ENCODE measurements around the gene CCL28. TPM values are rescaled to one million over a fixed set of nuclear protein-coding genes. Genes with fewer than 3 reads are reported as not detected.
"Not testable (repeated sequence)": the region's sequence is repeated elsewhere in the genome, so short reads cannot be mapped to it uniquely, and the experiment has no call there.

The CCL28 gene
- total and polyA plus RNA-seq, 2 donors (not counting 3 experiments of a cell fraction or from before 2014, with no cell fraction given) = 1.2 to 1.8 TPM

GRCh38 chr5:43461066-43461465 is 48.9 kb upstream of the CCL28 start:
- POLR2A ChIA-PET = no interaction called here
- no peaks in the 10 kb centered on the region for H3K36me3 ChIP-seq (ENCODE audit: control insufficient read depth in 2 of 2, extremely low read depth in 1 of 2, insufficient read depth in 2 of 2, low read length in 2 of 2)
- no peak for FAIRE-seq

DNA sequence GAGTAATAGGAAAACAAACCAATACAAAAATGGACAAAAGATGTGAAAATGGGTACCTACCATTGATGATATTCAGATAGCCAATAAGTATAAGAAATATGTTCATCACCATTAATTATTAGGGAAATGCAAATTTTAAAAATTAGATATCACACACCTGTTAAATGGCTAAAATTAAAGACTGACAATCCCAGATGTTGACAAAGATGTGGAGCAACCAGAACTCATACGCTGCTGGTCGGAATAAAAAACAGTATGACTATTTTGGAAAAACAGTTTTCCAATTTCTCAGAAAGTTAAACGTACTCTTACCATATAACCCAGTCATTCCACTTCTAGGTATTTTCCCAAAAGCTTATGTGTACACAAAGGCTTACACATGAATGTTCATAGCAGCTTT is 44.4 kb upstream of the CCL28 start:
- CTCF ChIA-PET = interaction anchor here (1.0 kb wide), 1 partner anchor 567 kb away, joined by 3 read pairs; no protein-coding TSS in a partner anchor

More at GRCh38 chr5:43461066-43461465, 48.9 kb upstream of the CCL28 start:
- TF ChIP-seq EZH2 (IDR thresholded peaks at IDR 0.05; ENCODE audit: borderline replicate concordance, low read depth, low read length, severe bottlenecking) (no peak), JUN (IDR thresholded peaks at IDR 0.05; ENCODE audit: borderline replicate concordance, insufficient read depth, insufficient read length, low read depth) (no peak), POLR2A (IDR thresholded peaks at IDR 0.05; ENCODE audit: low read depth, low read length) (no peak)
- CTCF ChIA-PET = no interaction called here
- Histone ChIP-seq H3K9ac (replicated peaks; ENCODE audit: extremely low read depth, insufficient read depth, low read length) (no peak overlapping the region), H3K9me3 (replicated peaks; ENCODE audit: control insufficient read depth, insufficient read depth, low read length) (no peaks in the 10 kb centered on the region), H3K9me1 (replicated peaks; ENCODE audit: control insufficient read depth, extremely low read depth, insufficient read depth, low read length) (no peaks in the 10 kb centered on the region), H3K4me2 (ENCODE audit: insufficient read depth, low read length) (no peak overlapping the region), H3K27me3 (ENCODE audit: control insufficient read depth in 2 of 2, insufficient read depth in 2 of 2, low read length in 2 of 2) (no peaks in the 10 kb centered on the region), H4K20me1 (replicated peaks; ENCODE audit: control insufficient read depth, extremely low read depth, insufficient read depth, low read length) (no peaks in the 10 kb centered on the region), H3K79me2 (ENCODE audit: control insufficient read depth, insufficient read depth, low read length) (no peaks in the 10 kb centered on the region), H3K4me1 (ENCODE audit: control insufficient read depth, extremely low read depth, insufficient read depth, low read length) (no peaks in the 10 kb centered on the region), H3K4me3 (replicated peaks in 1 of 3; ENCODE audit: insufficient read depth in 1 of 3, low read depth in 1 of 3, low read length in 3 of 3) (no peak overlapping the region), H3K27ac (ENCODE audit: insufficient read depth, low read depth, low read length) (no peak overlapping the region), H2AFZ (ENCODE audit: low read depth, low read length) (no peak overlapping the region)
- DNase-seq (ENCODE audit: low read depth, low spot score) = no peak
- BruUV-seq (replicated peaks) = no TSS peak
- intact Hi-C loops (cut with micrococcal nuclease) (no loop called here), dilution Hi-C loops (cut with MboI; ENCODE audit: extremely low pct_ligation_motif_present, low sequenced_read_pairs) (no loop called here)

GRCh38 chr5:43441575-43441974 is 29.4 kb upstream of the CCL28 start:
- intact Hi-C loops (cut with micrococcal nuclease); H3K4me2 ChIP-seq (ENCODE audit: insufficient read depth, low read length); H3K4me3 ChIP-seq (replicated peaks in 1 of 3; ENCODE audit: insufficient read depth in 1 of 3, low read depth in 1 of 3, low read length in 3 of 3); POLR2A ChIA-PET; H3K9me1 ChIP-seq (replicated peaks; ENCODE audit: control insufficient read depth, extremely low read depth, insufficient read depth, low read length); H2AFZ ChIP-seq (ENCODE audit: low read depth, low read length); H3K9me3 ChIP-seq (replicated peaks; ENCODE audit: control insufficient read depth, insufficient read depth, low read length); dilution Hi-C loops (cut with MboI; ENCODE audit: extremely low pct_ligation_motif_present, low sequenced_read_pairs); H4K20me1 ChIP-seq (replicated peaks; ENCODE audit: control insufficient read depth, extremely low read depth, insufficient read depth, low read length); CTCF ChIA-PET; BruUV-seq (replicated peaks); H3K79me2 ChIP-seq (ENCODE audit: control insufficient read depth, insufficient read depth, low read length); H3K27me3 ChIP-seq (ENCODE audit: control insufficient read depth in 2 of 2, insufficient read depth in 2 of 2, low read length in 2 of 2); H3K36me3 ChIP-seq (ENCODE audit: control insufficient read depth in 2 of 2, extremely low read depth in 1 of 2, insufficient read depth in 2 of 2, low read length in 2 of 2); FAIRE-seq; H3K4me1 ChIP-seq (ENCODE audit: control insufficient read depth, extremely low read depth, insufficient read depth, low read length); DNase-seq (ENCODE audit: low read depth, low spot score); H3K9ac ChIP-seq (replicated peaks; ENCODE audit: extremely low read depth, insufficient read depth, low read length); H3K27ac ChIP-seq (ENCODE audit: insufficient read depth, low read depth, low read length): not testable (repeated sequence)

More for the DNA sequence above, 44.4 kb upstream of the CCL28 start:
- no peak overlapping the region for H3K4me2 ChIP-seq (ENCODE audit: insufficient read depth, low read length)
- DNase-seq (ENCODE audit: low read depth, low spot score) (no peak), FAIRE-seq (no peak)
- no peaks in the 10 kb centered on the region for H3K9me1 ChIP-seq (replicated peaks; ENCODE audit: control insufficient read depth, extremely low read depth, insufficient read depth, low read length)
- no peaks in the 10 kb centered on the region for H3K9me3 ChIP-seq (replicated peaks; ENCODE audit: control insufficient read depth, insufficient read depth, low read length)
- dilution Hi-C loops (cut with MboI; ENCODE audit: extremely low pct_ligation_motif_present, low sequenced_read_pairs) (no loop called here), intact Hi-C loops (cut with micrococcal nuclease) (no loop called here)
- TF ChIP-seq EZH2 (IDR thresholded peaks at IDR 0.05; ENCODE audit: borderline replicate concordance, low read depth, low read length, severe bottlenecking) = no peak
- no peak for TF ChIP-seq GATA2 (IDR thresholded peaks at IDR 0.05; ENCODE audit: insufficient read depth, insufficient read length, low read depth, low read length)
- no peak for TF ChIP-seq FOS (IDR thresholded peaks at IDR 0.05; ENCODE audit: borderline replicate concordance, insufficient read depth, low read length)
- no peak for TF ChIP-seq JUN (IDR thresholded peaks at IDR 0.05; ENCODE audit: borderline replicate concordance, insufficient read depth, insufficient read length, low read depth)
- no peak for TF ChIP-seq MAX (IDR thresholded peaks at IDR 0.05; ENCODE audit: insufficient read depth, insufficient read length)
- TF ChIP-seq POLR2AphosphoS5 (IDR thresholded peaks at IDR 0.05; ENCODE audit: insufficient read depth, low read depth, low read length) = no peak
- TF ChIP-seq POLR2A (IDR thresholded peaks at IDR 0.05; ENCODE audit: low read depth, low read length) = no peak
- TF ChIP-seq, protein P1, sequence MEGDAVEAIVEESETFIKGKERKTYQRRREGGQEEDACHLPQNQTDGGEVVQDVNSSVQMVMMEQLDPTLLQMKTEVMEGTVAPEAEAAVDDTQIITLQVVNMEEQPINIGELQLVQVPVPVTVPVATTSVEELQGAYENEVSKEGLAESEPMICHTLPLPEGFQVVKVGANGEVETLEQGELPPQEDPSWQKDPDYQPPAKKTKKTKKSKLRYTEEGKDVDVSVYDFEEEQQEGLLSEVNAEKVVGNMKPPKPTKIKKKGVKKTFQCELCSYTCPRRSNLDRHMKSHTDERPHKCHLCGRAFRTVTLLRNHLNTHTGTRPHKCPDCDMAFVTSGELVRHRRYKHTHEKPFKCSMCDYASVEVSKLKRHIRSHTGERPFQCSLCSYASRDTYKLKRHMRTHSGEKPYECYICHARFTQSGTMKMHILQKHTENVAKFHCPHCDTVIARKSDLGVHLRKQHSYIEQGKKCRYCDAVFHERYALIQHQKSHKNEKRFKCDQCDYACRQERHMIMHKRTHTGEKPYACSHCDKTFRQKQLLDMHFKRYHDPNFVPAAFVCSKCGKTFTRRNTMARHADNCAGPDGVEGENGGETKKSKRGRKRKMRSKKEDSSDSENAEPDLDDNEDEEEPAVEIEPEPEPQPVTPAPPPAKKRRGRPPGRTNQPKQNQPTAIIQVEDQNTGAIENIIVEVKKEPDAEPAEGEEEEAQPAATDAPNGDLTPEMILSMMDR (IDR thresholded peaks at IDR 0.05; ENCODE audit: extremely low read depth in 1 of 2, insufficient read depth in 1 of 2, low read depth in 1 of 2, low read length in 2 of 2) = no peak
- H3K9ac ChIP-seq (replicated peaks; ENCODE audit: extremely low read depth, insufficient read depth, low read length) = no peak overlapping the region
- POLR2A ChIA-PET = no interaction called here
- H2AFZ ChIP-seq (ENCODE audit: low read depth, low read length) = no peak overlapping the region
- no peaks in the 10 kb centered on the region for H3K79me2 ChIP-seq (ENCODE audit: control insufficient read depth, insufficient read depth, low read length)
- no peak overlapping the region for H3K4me3 ChIP-seq (replicated peaks in 1 of 3; ENCODE audit: insufficient read depth in 1 of 3, low read depth in 1 of 3, low read length in 3 of 3)
- H3K27me3 ChIP-seq (ENCODE audit: control insufficient read depth in 2 of 2, insufficient read depth in 2 of 2, low read length in 2 of 2) = no peaks in the 10 kb centered on the region
- H3K27ac ChIP-seq (ENCODE audit: insufficient read depth, low read depth, low read length) = no peak overlapping the region
- no peaks in the 10 kb centered on the region for H3K36me3 ChIP-seq (ENCODE audit: control insufficient read depth in 2 of 2, extremely low read depth in 1 of 2, insufficient read depth in 2 of 2, low read length in 2 of 2)
- H4K20me1 ChIP-seq (replicated peaks; ENCODE audit: control insufficient read depth, extremely low read depth, insufficient read depth, low read length) = no peaks in the 10 kb centered on the region
- no TSS peak for BruUV-seq (replicated peaks)
- no peaks in the 10 kb centered on the region for H3K4me1 ChIP-seq (ENCODE audit: control insufficient read depth, extremely low read depth, insufficient read depth, low read length)

Measured in endothelial cell of umbilical vein (primary cell).